B cell (primary cell): ENCODE data around the gene CYP4F22. TPM values are rescaled to one million over a fixed set of nuclear protein-coding genes. Genes with fewer than 3 reads are reported as not detected.
"Not testable (repeated sequence)": the region's sequence is repeated elsewhere in the genome, so short reads cannot be mapped to it uniquely, and the experiment has no call there.

Experiments
- ATAC-seq: fragments of 200-7000 bp; cut with Tn5 transposase; one replicate; pipeline ENCODE4 v1.10.0; 2021; ENCODE audit warnings: low read depth, mild to moderate bottlenecking, moderate number of reproducible peaks, moderate library complexity
- CTCF ChIA-PET: fragments of 350-600 bp; sonication (Branson Sonifier 250); formaldehyde crosslinking; loops from one replicate; lab custom pipeline; 2021; ENCODE audit warnings: antibody characterized with exemption, inconsistent platforms; lab: Charles Lee
- POLR2A ChIA-PET: fragments of 350-600 bp; sonication (Branson Sonifier 250); formaldehyde crosslinking; loops from one replicate; lab custom pipeline; 2021; ENCODE audit warnings: antibody characterized with exemption; lab: Charles Lee
- DNase-seq: peaks from one replicate; pipeline ENCODE4 v3.0.0; 2013
- H2AFZ ChIP-seq: 2 replicates; pipeline ENCODE4 v1.6.1; 2012; ENCODE audit warnings: mild to moderate bottlenecking, low read depth, low read length; ENCODE audit not compliant: insufficient read depth, poor library complexity, severe bottlenecking
- H3K27ac ChIP-seq, 2 donors: 1 replicate in 1 of 2; 2 replicates in 1 of 2; pipeline ENCODE4 v1.5.1; 2012 to 2013; ENCODE audit warnings: low read length in 2 of 2, mild to moderate bottlenecking in 2 of 2, moderate library complexity in 1 of 2
- H3K27me3 ChIP-seq, 4 experiments: fragments of 200-600 bp in 1 of 4; sonication (generic) in 1 of 4; replicated peaks in 1 of 4; 1 replicate in 2 of 4; 2 replicates in 2 of 4; pipeline versions ENCODE4 v1.6.1 to v1.7.0; 2013 to 2016; ENCODE audit warnings: low read length in 3 of 4, mild to moderate bottlenecking in 2 of 4, mixed read lengths in 1 of 4, moderate library complexity in 1 of 4; ENCODE audit not compliant: insufficient read depth in 4 of 4, control insufficient read depth in 3 of 4; ENCODE audit errors: control extremely low read depth in 1 of 4
- H3K36me3 ChIP-seq, 2 experiments: replicated peaks in 1 of 2; 1 replicate in 1 of 2; 2 replicates in 1 of 2; pipeline versions ENCODE4 v1.6.1 to v1.7.1; 2013; ENCODE audit warnings: low read length in 1 of 2; ENCODE audit not compliant: insufficient read depth in 2 of 2, control insufficient read depth in 1 of 2; ENCODE audit errors: control extremely low read depth in 1 of 2, extremely low read depth in 1 of 2
- H3K4me1 ChIP-seq, 2 donors: fragments of 200-600 bp in 1 of 2; sonication (generic) in 1 of 2; 1 replicate in 1 of 2; 2 replicates in 1 of 2; pipeline versions ENCODE4 v1.5.1 to v1.6.1; 2013 to 2017; ENCODE audit warnings: low read length in 2 of 2; ENCODE audit not compliant: control insufficient read depth in 2 of 2, insufficient read depth in 2 of 2
- H3K4me2 ChIP-seq: replicated peaks from 2 replicates; pipeline ENCODE3; 2012; ENCODE audit warnings: mild to moderate bottlenecking, low read depth, low read length; ENCODE audit not compliant: poor library complexity, severe bottlenecking
- H3K4me3 ChIP-seq, 5 experiments: fragments of 200-600 bp in 1 of 5; sonication (generic) in 1 of 5; 1 replicate in 3 of 5; 2 replicates in 2 of 5; pipeline versions ENCODE4 v1.5.1 to v1.7.0; 2011 to 2016; ENCODE audit warnings: low read length in 4 of 5, mild to moderate bottlenecking in 4 of 5, low read depth in 2 of 5, control low read depth in 1 of 5, moderate library complexity in 1 of 5; ENCODE audit not compliant: insufficient read depth in 1 of 5; ENCODE audit errors: control extremely low read depth in 1 of 5, extremely low read depth in 1 of 5
- H3K79me2 ChIP-seq: fragments of 200-600 bp; sonication (generic); one replicate; pipeline ENCODE4 v1.6.0; 2016; ENCODE audit warnings: low read length; ENCODE audit not compliant: control insufficient read depth, insufficient read depth
- H3K9ac ChIP-seq: fragments of 200-600 bp; sonication (generic); 2 replicates; pipeline ENCODE4 v1.6.1; 2017; ENCODE audit warnings: mild to moderate bottlenecking, low read length, moderate library complexity
- H3K9me3 ChIP-seq, 3 donors: one replicate each; pipeline versions ENCODE4 v1.6.1 to v1.7.1; 2013; ENCODE audit warnings: low read length in 2 of 3; ENCODE audit not compliant: control insufficient read depth in 2 of 3, insufficient read depth in 1 of 3; ENCODE audit errors: control extremely low read depth in 1 of 3
- H4K20me1 ChIP-seq: 2 replicates; pipeline ENCODE4 v1.6.0; 2012; ENCODE audit warnings: mild to moderate bottlenecking, low read length; ENCODE audit not compliant: insufficient read depth, control insufficient read depth, poor library complexity, severe bottlenecking
- H3K27ac Mint-ChIP-seq: one replicate; pipeline ENCODE4 v1.8.0; 2021; ENCODE audit warnings: mixed read lengths
- H3K27me3 Mint-ChIP-seq: one replicate; pipeline ENCODE4 v1.8.0; 2021; ENCODE audit warnings: mixed read lengths
- H3K4me1 Mint-ChIP-seq: one replicate; pipeline ENCODE4 v1.8.0; 2021; ENCODE audit warnings: mixed read lengths
- H3K4me3 Mint-ChIP-seq: one replicate; pipeline ENCODE4 v1.8.0; 2021; ENCODE audit warnings: mixed read lengths
- H3K9me3 Mint-ChIP-seq: one replicate; pipeline ENCODE4 v1.8.0; 2022; ENCODE audit warnings: mixed read lengths; ENCODE audit not compliant: insufficient read depth
- CTCF ChIP-seq: fragments of 200-600 bp; IDR thresholded peaks from one replicate; pipeline ENCODE4 v1.8.0; 2022; ENCODE audit warnings: antibody characterized with exemption, mild to moderate bottlenecking
- EZH2 ChIP-seq: IDR thresholded peaks from 2 replicates; pipeline ENCODE4 v1.6.1; 2012; ENCODE audit warnings: borderline replicate concordance, low read depth, mild to moderate bottlenecking, moderate library complexity, low read length; ENCODE audit not compliant: insufficient read depth, poor library complexity, severe bottlenecking
- WGBS: methylation state at CpG from one replicate; pipeline ENCODE4 v1.1.5; 2013; ENCODE audit warnings: missing lambda C conversion rate; ENCODE audit not compliant: insufficient coverage; 5-methylcytosine and 5-hydroxymethylcytosine counted together
- intact Hi-C: fragments of 100-400 bp; cut with micrococcal nuclease; formaldehyde crosslinking; loops from one replicate; pipeline ENCODE4 v1.10.0; 2022
- polyA plus RNA-seq: library from polyadenylated mRNA; depleted of rRNA; stranded (reverse); fragments of >200 nt; gene quantifications from 2 replicates; pipeline ENCODE4 v1.2.3, GENCODE V29; 2012
- total RNA-seq, 2 donors: library from RNA; stranded (reverse); fragments of 120-200 nt in 1 of 2; gene quantifications; 1 replicate in 1 of 2; 2 replicates in 1 of 2; pipeline versions ENCODE4 v1.2.3 to v1.2.4, GENCODE V29; 2013 to 2022

The CYP4F22 gene
- total and polyA plus RNA-seq, 2 donors (not counting 1 experiment from before 2014, with no cell fraction given): 0.03 TPM; not detected in 1

GRCh38 chr19:15511671-15512424, 3.5 kb downstream of the CYP4F22 start:
- H3K27me3 Mint-ChIP-seq: peaks cover 38% of the 10 kb centered on the region
- H2AFZ ChIP-seq: no peak overlapping the region
- H3K27ac Mint-ChIP-seq: no peak overlapping the region
- no peaks in the 10 kb centered on the region for H3K79me2 ChIP-seq
- intact Hi-C loops: no loop called here
- peaks cover 0 to 35% (median 9%) of the 10 kb centered on the region in 4 experiments for H3K27me3 ChIP-seq
- H3K27ac ChIP-seq: no peak overlapping the region
- H3K9me3 ChIP-seq: peaks cover 0 to 27% (median 9%) of the 10 kb centered on the region in 3 donors
- TF ChIP-seq EZH2 (no peak), CTCF (no peak)
- H3K4me1 ChIP-seq: peaks cover 5 to 16% of the 10 kb centered on the region in 2 donors
- ATAC-seq (no peak), DNase-seq (no peak)
- no peak overlapping the region for H3K4me3 ChIP-seq
- WGBS: 98% methylated on average over 14 of the region's 19 CpGs
- H3K9me3 Mint-ChIP-seq: no peaks in the 10 kb centered on the region
- no peak overlapping the region for H3K4me2 ChIP-seq
- H4K20me1 ChIP-seq: no peaks in the 10 kb centered on the region
- no peak overlapping the region for H3K9ac ChIP-seq
- H3K36me3 ChIP-seq: no peaks in the 10 kb centered on the region
- ChIA-PET POLR2A (interaction anchor here (0.5 kb wide), 1 partner anchor 44 kb away, joined by 4 read pairs; no protein-coding TSS in a partner anchor), CTCF (no interaction called here)
- H3K4me1 Mint-ChIP-seq: peaks cover 3% of the 10 kb centered on the region
- H3K4me3 Mint-ChIP-seq: no peak overlapping the region

- peaks cover 0 to 30% (median 14%) of the 10 kb centered on the region in 3 donors for H3K9me3 ChIP-seq
- H2AFZ ChIP-seq, H3K36me3 ChIP-seq, CTCF ChIA-PET, DNase-seq, H3K4me3 ChIP-seq, H3K4me1 ChIP-seq, H3K9me3 Mint-ChIP-seq, POLR2A ChIA-PET, H3K4me3 Mint-ChIP-seq, H4K20me1 ChIP-seq, intact Hi-C loops, H3K4me1 Mint-ChIP-seq, H3K4me2 ChIP-seq, H3K27ac Mint-ChIP-seq, H3K27ac ChIP-seq, H3K9ac ChIP-seq, ATAC-seq, H3K79me2 ChIP-seq: not testable (repeated sequence)
- H3K27me3 ChIP-seq: peaks cover 0 to 14% (median 4%) of the 10 kb centered on the region in 4 experiments
- WGBS: 99% methylated on average over 7 of the region's 9 CpGs
- H3K27me3 Mint-ChIP-seq: peaks cover 27% of the 10 kb centered on the region
Measured at GRCh38 chr19:15515227-15515625, 6.9 kb downstream of the CYP4F22 start.
